DND-41 (cell line): Measurements from ENCODE around the gene WDR62.

Experiments
- ATAC-seq: fragments of 200-7000 bp; cut with Tn5 transposase; 3 replicates; pipeline ENCODE4 v1.9.1; 2021; ENCODE audit warnings: low read depth; ENCODE audit not compliant: insufficient read depth
- DNase-seq: peaks from one replicate; pipeline ENCODE4 v3.0.0-alpha.2; 2020
- H2AFZ ChIP-seq: 2 replicates; pipeline ENCODE4 v1.6.0; 2012; ENCODE audit warnings: low read depth, low read length
- H3K27ac ChIP-seq: 2 replicates; pipeline ENCODE4 v1.5.1; 2012; ENCODE audit warnings: low read length, inconsistent platforms
- H3K27me3 ChIP-seq: fragments of 200-600 bp; sonication (generic); 2 replicates; pipeline ENCODE4 v1.6.0; 2012; ENCODE audit warnings: low read length, mild to moderate bottlenecking, inconsistent platforms; ENCODE audit not compliant: insufficient read depth, poor library complexity
- H3K36me3 ChIP-seq: 2 replicates; pipeline ENCODE4 v1.5.1; 2012; ENCODE audit warnings: low read length, inconsistent platforms; ENCODE audit not compliant: insufficient read depth
- H3K4me1 ChIP-seq: 2 replicates; pipeline ENCODE4 v1.5.1; 2012; ENCODE audit warnings: mild to moderate bottlenecking, low read length; ENCODE audit not compliant: insufficient read depth
- H3K4me2 ChIP-seq: 2 replicates; pipeline ENCODE4 v1.6.0; 2012; ENCODE audit warnings: mild to moderate bottlenecking, moderate library complexity, low read length, inconsistent platforms; ENCODE audit not compliant: insufficient read depth
- H3K4me3 ChIP-seq, 2 experiments: fragments of 200-600 bp in 1 of 2; shearing (Covaris generic) in 1 of 2; 2 replicates each; pipeline ENCODE4 v1.5.1; 2012 to 2016; ENCODE audit warnings: inconsistent platforms in 2 of 2, low read length in 2 of 2, mild to moderate bottlenecking in 2 of 2, low read depth in 1 of 2, moderate library complexity in 1 of 2
- H3K79me2 ChIP-seq: 2 replicates; pipeline ENCODE4 v1.6.0; 2012; ENCODE audit warnings: low read length, inconsistent platforms; ENCODE audit not compliant: insufficient read depth
- H3K9ac ChIP-seq: 2 replicates; pipeline ENCODE4 v1.6.0; 2012; ENCODE audit warnings: low read depth, mild to moderate bottlenecking, inconsistent platforms, low read length, moderate library complexity
- H3K9me3 ChIP-seq: 2 replicates; pipeline ENCODE4 v1.5.1; 2012; ENCODE audit warnings: low read length, moderate library complexity, mild to moderate bottlenecking, inconsistent platforms; ENCODE audit not compliant: insufficient read depth, severe bottlenecking
- H4K20me1 ChIP-seq: 2 replicates; pipeline ENCODE4 v1.6.0; 2012; ENCODE audit warnings: low read length; ENCODE audit not compliant: insufficient read depth
- CTCF ChIP-seq: IDR thresholded peaks from 2 replicates; pipeline ENCODE4 v1.5.1; 2012; ENCODE audit warnings: borderline replicate concordance, low read length, moderate library complexity, mild to moderate bottlenecking; ENCODE audit not compliant: poor library complexity, severe bottlenecking; ENCODE audit errors: extremely low read depth
- EZH2 ChIP-seq: IDR thresholded peaks from 3 replicates; pipeline ENCODE4 v1.6.1; 2012; ENCODE audit warnings: borderline replicate concordance, low read depth, mild to moderate bottlenecking, moderate library complexity, low read length, inconsistent platforms; ENCODE audit not compliant: severe bottlenecking

WDR62 gene

DNA sequence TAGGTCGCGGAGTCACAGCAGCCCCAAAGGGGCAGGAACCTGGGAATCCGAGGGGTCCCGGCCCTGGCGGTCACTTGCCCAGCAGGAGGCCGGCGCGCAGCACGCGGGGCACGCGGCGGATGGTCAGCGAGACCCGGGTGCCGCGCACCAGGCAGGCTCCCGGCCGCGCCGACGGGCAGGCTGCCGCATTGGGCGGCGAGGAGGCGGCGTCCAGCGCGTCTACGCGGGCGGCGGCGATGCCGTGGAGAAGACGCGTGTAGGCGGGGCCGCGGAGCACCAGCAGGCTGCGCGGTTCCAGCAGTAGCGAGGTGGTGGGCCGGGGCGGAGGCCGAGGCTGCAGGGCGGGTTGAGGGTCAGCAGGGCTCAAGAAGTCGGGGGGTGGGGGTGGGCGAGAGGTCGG is 45.5 kb upstream of the WDR62 start:
- Histone ChIP-seq H3K9me3 (no peaks in the 10 kb centered on the region), H3K27me3 (no peaks in the 10 kb centered on the region), H3K9ac (no peak overlapping the region), H3K79me2 (peaks cover 13% of the 10 kb centered on the region), H3K36me3 (no peaks in the 10 kb centered on the region), H3K4me3 (no peak overlapping the region), H3K4me2 (no peak overlapping the region), H2AFZ (no peak overlapping the region), H3K4me1 (peaks cover 14% of the 10 kb centered on the region), H4K20me1 (no peaks in the 10 kb centered on the region), H3K27ac (no peak overlapping the region)
- no peak for TF ChIP-seq EZH2
- ATAC-seq = no peak
- no peak for DNase-seq

- Histone ChIP-seq H4K20me1 (no peaks in the 10 kb centered on the region), H3K9ac (no peak overlapping the region), H2AFZ (no peak overlapping the region), H3K79me2 (peaks cover 18% of the 10 kb centered on the region), H3K9me3 (no peaks in the 10 kb centered on the region), H3K27ac (no peak overlapping the region), H3K36me3 (no peaks in the 10 kb centered on the region), H3K4me3 (no peak overlapping the region), H3K4me1 (peaks cover 17% of the 10 kb centered on the region), H3K27me3 (no peaks in the 10 kb centered on the region), H3K4me2 (no peak overlapping the region)
- no peak for TF ChIP-seq CTCF
- TF ChIP-seq EZH2 = no peak
- DNase-seq (no peak), ATAC-seq (no peak)
Observed at GRCh38 chr19:36009633-36010379, 44.9 kb upstream of the WDR62 start.

- no peaks in the 10 kb centered on the region for H3K27me3 ChIP-seq
- no peak overlapping the region for H3K27ac ChIP-seq
- no peaks in the 10 kb centered on the region for H3K36me3 ChIP-seq
- no peak overlapping the region for H3K4me3 ChIP-seq
- H3K9ac ChIP-seq = no peak overlapping the region
- TF ChIP-seq EZH2 (no peak), CTCF (no peak)
- H2AFZ ChIP-seq = no peak overlapping the region
- H4K20me1 ChIP-seq = no peaks in the 10 kb centered on the region
- ATAC-seq = no peak
- no peak overlapping the region for H3K4me2 ChIP-seq
- no peaks in the 10 kb centered on the region for H3K9me3 ChIP-seq
- H3K79me2 ChIP-seq = peaks cover 24% of the 10 kb centered on the region
- no peak for DNase-seq
- H3K4me1 ChIP-seq = peaks cover 23% of the 10 kb centered on the region
Observed at GRCh38 chr19:36010402-36010801, 44.3 kb upstream of the WDR62 start.

DNA sequence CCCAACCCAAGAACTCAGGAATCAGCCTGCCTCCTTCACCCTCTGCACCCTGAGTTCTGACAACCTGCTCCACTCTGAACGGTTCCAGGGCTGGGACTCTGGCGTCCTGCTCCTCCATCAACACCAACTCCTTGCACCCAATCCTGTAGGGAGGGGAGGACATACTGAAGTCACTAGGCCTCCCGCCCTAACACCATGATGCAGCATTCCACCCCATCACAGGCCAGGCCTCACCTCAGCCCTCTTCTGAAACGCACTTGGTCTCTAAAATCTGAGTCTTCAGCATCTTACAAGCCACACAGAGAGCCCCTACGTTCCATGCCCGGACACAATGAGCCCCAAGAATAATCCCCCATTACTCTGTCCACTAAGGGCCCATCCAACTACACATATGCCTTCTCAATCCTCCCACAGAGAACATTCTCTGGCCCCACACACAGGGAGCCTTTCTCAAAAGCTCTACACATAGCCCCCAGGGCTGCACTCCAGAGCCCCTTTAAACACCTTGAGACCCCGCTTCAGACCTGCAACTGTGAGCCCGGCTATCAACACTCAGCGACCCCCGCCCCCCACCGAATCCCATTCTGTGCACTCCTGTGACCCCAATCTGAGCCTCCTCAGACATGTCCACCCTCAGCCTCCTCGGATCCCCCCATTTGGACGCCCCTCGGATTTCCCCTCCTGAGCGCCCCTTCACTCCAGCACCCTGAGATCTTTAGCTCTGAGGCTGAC is 41.3 kb upstream of the WDR62 start:
- no peak for ATAC-seq
- TF ChIP-seq EZH2 (no peak), CTCF (no peak)
- H3K4me2 ChIP-seq = peak overlapping the region; percentile 96

More for the DNA sequence above, 41.3 kb upstream of the WDR62 start:
- peaks cover 36% of the 10 kb centered on the region for H3K79me2 ChIP-seq
- H3K27me3 ChIP-seq = no peaks in the 10 kb centered on the region
- H3K36me3 ChIP-seq = 0 out of 2 replicates have a peak, but pooled peaks cover 15% of the 10 kb centered on the region
- peak overlapping the region; percentile 90 for H3K27ac ChIP-seq
- H3K4me1 ChIP-seq = peaks cover 28% of the 10 kb centered on the region
- H3K9ac ChIP-seq = peak overlapping the region; percentile 92
- H4K20me1 ChIP-seq = no peaks in the 10 kb centered on the region
- no peaks in the 10 kb centered on the region for H3K9me3 ChIP-seq
- no peak for DNase-seq
- peak overlapping the region; percentile 67 to 96 for H3K4me3 ChIP-seq
- peak overlapping the region; percentile 97 for H2AFZ ChIP-seq
